ENCODE data around the gene OTUD3. TPM values are rescaled to one million over a fixed set of nuclear protein-coding genes. Genes with fewer than 3 reads are reported as not detected.
A peak's percentile ranks its signal among the peaks of the same experiment; 100 is the strongest.
"Not testable (repeated sequence)": the region's sequence is repeated elsewhere in the genome, so short reads cannot be mapped to it uniquely, and the experiment has no call there.

The OTUD3 gene
- total RNA-seq, 4 donors from 2014 or later, result 5.8 to 8.2 (median 6.7) TPM

DNA sequence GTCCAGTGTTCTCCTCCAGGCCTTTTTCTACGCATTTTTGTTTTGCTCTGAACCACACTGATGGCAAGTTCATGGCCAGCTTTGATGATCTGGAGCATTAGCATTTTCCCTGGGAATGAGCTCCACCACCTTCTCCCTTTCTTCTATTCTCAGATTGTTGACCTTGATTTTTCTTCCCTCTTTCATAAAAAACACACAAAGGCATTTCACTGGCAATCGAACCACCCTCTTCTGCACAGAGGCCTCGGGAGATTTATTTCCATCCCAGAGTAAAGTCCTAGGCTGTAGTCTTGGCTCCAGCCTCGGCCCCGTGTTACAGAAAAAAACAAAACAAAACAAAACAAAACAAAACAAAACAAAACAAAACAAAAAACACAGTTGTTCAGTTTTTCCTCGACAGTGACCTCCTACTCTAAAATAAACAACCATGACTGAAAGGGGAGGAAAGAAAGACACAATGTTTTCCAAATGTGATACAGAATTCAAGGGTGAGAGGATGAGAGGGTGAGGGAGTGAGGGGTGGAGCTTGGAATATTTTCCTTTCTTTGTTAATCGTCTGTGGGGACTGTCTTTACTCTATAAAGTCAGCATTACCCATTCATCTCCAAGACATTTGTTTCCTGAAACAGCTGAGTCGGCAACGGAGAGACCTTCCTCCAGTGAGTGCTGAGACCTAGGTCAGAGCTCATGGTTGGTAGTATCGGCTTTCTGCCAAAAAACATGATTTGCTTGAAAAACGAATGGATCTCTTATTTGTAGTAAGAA, 37.3 kb upstream of the OTUD3 start:
- H3K4me1 ChIP-seq, result peaks cover 9% of the 10 kb centered on the region in 2 donors
- H3K9me3 ChIP-seq, result no peaks in the 10 kb centered on the region
- intact Hi-C loops (cut with DNase I), result no loop called here
- DNase-seq, result no peak
- H3K36me3 ChIP-seq, result no peaks in the 10 kb centered on the region
- TF ChIP-seq, protein P1, sequence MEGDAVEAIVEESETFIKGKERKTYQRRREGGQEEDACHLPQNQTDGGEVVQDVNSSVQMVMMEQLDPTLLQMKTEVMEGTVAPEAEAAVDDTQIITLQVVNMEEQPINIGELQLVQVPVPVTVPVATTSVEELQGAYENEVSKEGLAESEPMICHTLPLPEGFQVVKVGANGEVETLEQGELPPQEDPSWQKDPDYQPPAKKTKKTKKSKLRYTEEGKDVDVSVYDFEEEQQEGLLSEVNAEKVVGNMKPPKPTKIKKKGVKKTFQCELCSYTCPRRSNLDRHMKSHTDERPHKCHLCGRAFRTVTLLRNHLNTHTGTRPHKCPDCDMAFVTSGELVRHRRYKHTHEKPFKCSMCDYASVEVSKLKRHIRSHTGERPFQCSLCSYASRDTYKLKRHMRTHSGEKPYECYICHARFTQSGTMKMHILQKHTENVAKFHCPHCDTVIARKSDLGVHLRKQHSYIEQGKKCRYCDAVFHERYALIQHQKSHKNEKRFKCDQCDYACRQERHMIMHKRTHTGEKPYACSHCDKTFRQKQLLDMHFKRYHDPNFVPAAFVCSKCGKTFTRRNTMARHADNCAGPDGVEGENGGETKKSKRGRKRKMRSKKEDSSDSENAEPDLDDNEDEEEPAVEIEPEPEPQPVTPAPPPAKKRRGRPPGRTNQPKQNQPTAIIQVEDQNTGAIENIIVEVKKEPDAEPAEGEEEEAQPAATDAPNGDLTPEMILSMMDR (IDR thresholded peaks at IDR 0.05), result no peak
- TF ChIP-seq POLR2A (IDR thresholded peaks at IDR 0.05), result no peak
- 20 to 26% methylated on average over 11 of the region's 11 CpGs for WGBS, 2 donors
- H3K27ac ChIP-seq, result peak overlapping the region; percentile 33 to 45 (median 44)
- H3K27me3 ChIP-seq, result no peaks in the 10 kb centered on the region
- H3K4me3 ChIP-seq (replicated peaks in 1 of 3), result no peak overlapping the region

DNA sequence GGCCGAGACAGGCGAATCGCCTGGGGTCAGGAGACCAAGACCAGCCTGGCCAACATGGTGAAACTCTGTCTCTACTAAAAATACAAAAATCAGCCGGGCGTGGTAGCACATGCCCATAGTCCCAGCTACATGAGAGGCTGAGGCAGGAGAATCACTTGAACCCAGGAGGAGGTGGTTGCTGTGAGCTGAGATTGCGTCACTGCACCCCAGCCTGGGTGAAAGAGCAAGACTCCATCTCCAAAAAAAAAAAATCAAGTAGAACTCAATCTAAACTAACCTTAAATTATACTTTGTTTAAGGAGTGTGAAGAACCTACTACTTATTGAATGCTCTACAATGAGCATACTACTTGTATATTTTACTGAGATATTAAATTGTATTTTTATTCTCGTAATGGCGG, 36.6 kb upstream of the OTUD3 start:
- H3K27me3 ChIP-seq, result no peaks in the 10 kb centered on the region
- intact Hi-C loops (cut with DNase I), result no loop called here
- peak overlapping the region in 2 of 3 donors; percentile 33 to 45 for H3K27ac ChIP-seq
- H3K4me3 ChIP-seq (replicated peaks in 1 of 3), result no peak overlapping the region
- H3K9me3 ChIP-seq, result no peaks in the 10 kb centered on the region
- peak; percentile 39 to 55 for DNase-seq
- no peaks in the 10 kb centered on the region for H3K36me3 ChIP-seq
- TF ChIP-seq, protein P1 (IDR thresholded peaks at IDR 0.05), result no peak
- no peak for TF ChIP-seq POLR2A (IDR thresholded peaks at IDR 0.05)
- WGBS, 2 donors, result 51 to 71% methylated on average over 8 of the region's 8 CpGs
- H3K4me1 ChIP-seq, result peaks cover 9% of the 10 kb centered on the region in 2 donors

DNA sequence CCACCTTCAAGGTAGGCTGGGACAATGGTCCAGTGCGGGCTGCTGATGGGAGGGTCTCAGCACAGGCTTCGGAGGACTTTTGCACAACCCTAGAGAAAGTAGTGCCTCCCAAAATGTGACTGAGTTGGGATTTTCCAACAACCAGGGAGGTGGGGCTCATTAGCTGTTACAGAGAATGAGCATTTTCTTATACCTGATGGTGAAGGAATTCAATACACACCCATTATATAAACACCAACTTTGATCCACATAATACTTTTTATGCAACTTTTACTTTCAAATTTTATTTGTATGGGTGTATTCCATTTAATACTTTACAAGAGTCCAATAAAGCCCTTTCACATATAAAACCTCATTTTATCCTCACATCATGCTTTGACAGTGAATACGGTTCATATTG, 35.9 kb upstream of the OTUD3 start:
- H3K4me3 ChIP-seq (replicated peaks in 1 of 3), result no peak overlapping the region
- H3K9me3 ChIP-seq, result no peaks in the 10 kb centered on the region
- TF ChIP-seq POLR2A (IDR thresholded peaks at IDR 0.05), result no peak
- TF ChIP-seq, protein P1 (IDR thresholded peaks at IDR 0.05), result no peak
- no peak overlapping the region for H3K27ac ChIP-seq
- no peaks in the 10 kb centered on the region for H3K27me3 ChIP-seq
- H3K4me1 ChIP-seq, result peaks cover 9% of the 10 kb centered on the region in 2 donors
- intact Hi-C loops (cut with DNase I), result no loop called here
- DNase-seq, result no peak
- H3K36me3 ChIP-seq, result no peaks in the 10 kb centered on the region
- 98% methylated on average over 3 of the region's 3 CpGs for WGBS, 2 donors

DNA sequence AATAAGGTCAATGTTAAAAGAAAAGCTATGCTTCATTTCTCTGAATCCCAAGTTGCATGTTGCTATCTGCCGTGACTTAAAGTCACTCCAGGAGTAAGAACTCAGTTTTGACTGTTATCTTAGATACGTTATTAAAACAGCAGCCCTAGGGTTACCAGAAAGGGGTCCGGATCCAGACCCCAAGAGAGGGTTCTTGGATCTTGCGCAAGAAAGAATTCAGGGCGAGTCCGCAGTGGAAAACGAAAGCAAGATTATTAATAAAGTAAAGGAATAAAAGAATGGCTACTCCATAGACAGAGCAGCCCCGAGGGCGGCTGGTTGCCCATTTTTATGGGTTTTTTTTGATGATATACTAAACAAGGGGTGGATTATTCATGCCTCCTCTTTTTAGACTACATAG, 34.9 kb upstream of the OTUD3 start:
- H3K9me3 ChIP-seq; H3K4me3 ChIP-seq (replicated peaks in 1 of 3); H3K4me1 ChIP-seq; H3K36me3 ChIP-seq; intact Hi-C loops (cut with DNase I); H3K27me3 ChIP-seq; H3K27ac ChIP-seq; DNase-seq: not testable (repeated sequence)
- 77 to 90% methylated on average over 9 of the region's 9 CpGs for WGBS, 2 donors

DNA sequence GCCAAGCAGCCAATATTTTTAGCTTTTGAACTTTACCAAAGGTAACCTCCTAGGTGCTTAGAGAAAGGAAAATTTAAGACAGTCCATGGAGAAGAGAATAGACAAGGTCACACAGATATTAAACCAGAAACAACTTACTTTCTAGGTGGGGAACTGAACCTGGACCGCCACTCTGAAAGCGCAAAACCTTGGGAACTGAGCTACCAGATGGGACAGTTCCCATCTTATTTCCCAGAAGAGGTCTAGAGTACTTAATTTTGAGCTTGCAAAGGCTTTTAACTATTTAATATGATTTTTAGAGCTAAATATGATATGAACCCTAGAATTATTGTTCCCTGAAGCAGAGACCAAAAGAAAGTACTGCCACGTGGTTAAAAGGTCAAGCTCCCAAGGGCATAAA, 32.9 kb upstream of the OTUD3 start:
- H3K36me3 ChIP-seq; H3K27ac ChIP-seq; H3K27me3 ChIP-seq; DNase-seq; H3K9me3 ChIP-seq; H3K4me1 ChIP-seq; intact Hi-C loops (cut with DNase I); H3K4me3 ChIP-seq (replicated peaks in 1 of 3): not testable (repeated sequence)
- WGBS, 2 donors, result 78 to 80% methylated on average over 3 of the region's 3 CpGs

DNA sequence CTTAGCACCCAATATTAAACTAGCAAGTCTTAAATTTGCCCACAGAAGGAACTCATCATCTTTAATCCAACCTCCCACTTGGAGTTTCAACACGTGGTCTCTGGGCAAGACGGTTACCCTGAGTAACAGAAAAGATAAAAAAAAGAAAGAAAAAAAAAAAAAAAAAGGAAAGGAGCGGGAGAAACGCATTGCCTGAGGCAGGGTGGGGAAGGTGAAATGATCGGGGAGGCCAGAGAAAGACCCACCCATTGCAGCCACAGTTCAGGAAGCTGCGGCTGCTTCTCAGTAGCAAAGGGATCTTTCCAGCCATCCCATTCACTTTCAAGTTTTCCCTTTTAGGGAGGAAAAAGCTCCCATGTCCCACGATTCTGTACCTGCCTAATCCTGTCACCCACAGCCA, 32.0 kb upstream of the OTUD3 start:
- Histone ChIP-seq H3K36me3 (no peaks in the 10 kb centered on the region), H3K27ac (no peak overlapping the region), H3K27me3 (no peaks in the 10 kb centered on the region), H3K4me1 (peaks cover 4 to 5% of the 10 kb centered on the region in 2 donors), H3K9me3 (no peaks in the 10 kb centered on the region), H3K4me3 (replicated peaks in 1 of 3) (no peak overlapping the region)
- no peak for TF ChIP-seq POLR2A (IDR thresholded peaks at IDR 0.05)
- TF ChIP-seq, protein P1 (IDR thresholded peaks at IDR 0.05), result no peak
- DNase-seq, result no peak
- intact Hi-C loops (cut with DNase I), result no loop called here
- 63 to 70% methylated on average over 7 of the region's 7 CpGs for WGBS, 2 donors
